Activated T-cell treated with anti-CD3 and anti-CD28 coated beads, Interleukin-2, amount 50 U/mL, for 1 hour (primary cell): ENCODE measurements around the gene ADAM10.
"Not testable (repeated sequence)": the region's sequence is repeated elsewhere in the genome, so short reads cannot be mapped to it uniquely, and the experiment has no call there.

Source experiments
- DNase-seq: peaks from one replicate; pipeline ENCODE4 v3.0.0-alpha.2; 2020

Gene ADAM10

GRCh38 chr15:58669108-58669507, 80.4 kb downstream of the ADAM10 start:
- DNase-seq: no peak

GRCh38 chr15:58666957-58667356, 82.5 kb downstream of the ADAM10 start:
- DNase-seq: no peak

GRCh38 chr15:58665672-58666071, 83.8 kb downstream of the ADAM10 start:
- DNase-seq: no peak

GRCh38 chr15:58650102-58650501, 99.4 kb downstream of the ADAM10 start:
- DNase-seq: no peak

- DNase-seq: no peak
These were observed 100.3 kb downstream of the ADAM10 start for GRCh38 chr15:58649175-58649574.

- DNase-seq: no peak
These were observed 105.5 kb downstream of the ADAM10 start for GRCh38 chr15:58643996-58644395.

GRCh38 chr15:58641660-58642059, 107.8 kb downstream of the ADAM10 start:
- no peak for DNase-seq

- DNase-seq: no peak
These were observed 109.5 kb downstream of the ADAM10 start for GRCh38 chr15:58639992-58640391.

GRCh38 chr15:58639002-58639756, 110.3 kb downstream of the ADAM10 start:
- no peak for DNase-seq

- no peak for DNase-seq
These were observed 116.7 kb downstream of the ADAM10 start for GRCh38 chr15:58632789-58633188.

GRCh38 chr15:58631319-58631718, 118.2 kb downstream of the ADAM10 start:
- no peak for DNase-seq

GRCh38 chr15:58629625-58630024, 119.9 kb downstream of the ADAM10 start:
- no peak for DNase-seq

GRCh38 chr15:58628206-58628947, 121.1 kb downstream of the ADAM10 start:
- no peak for DNase-seq

GRCh38 chr15:58627701-58628100, 121.8 kb downstream of the ADAM10 start:
- no peak for DNase-seq

GRCh38 chr15:58627046-58627445, 122.5 kb downstream of the ADAM10 start:
- DNase-seq: no peak

GRCh38 chr15:58626378-58626777, 123.1 kb downstream of the ADAM10 start:
- DNase-seq: no peak

- DNase-seq: no peak
These were observed 126.6 kb downstream of the ADAM10 start for GRCh38 chr15:58622877-58623276.

- not testable (repeated sequence) for DNase-seq
These were observed 129.2 kb downstream of the ADAM10 start for GRCh38 chr15:58620268-58620667.

- no peak for DNase-seq
These were observed 133.3 kb downstream of the ADAM10 start for GRCh38 chr15:58616171-58616570.

GRCh38 chr15:58611731-58612676, 137.5 kb downstream of the ADAM10 start:
- DNase-seq: no peak

- DNase-seq: no peak
These were observed 140.8 kb downstream of the ADAM10 start for GRCh38 chr15:58608711-58609110.

- DNase-seq: no peak
These were observed 141.3 kb downstream of the ADAM10 start for GRCh38 chr15:58608129-58608590.

GRCh38 chr15:58606577-58607080, 142.9 kb downstream of the ADAM10 start:
- no peak for DNase-seq
